GM19467 (cell line): Measurements from ENCODE around the gene LUC7L3.
"Not testable (repeated sequence)": the region's sequence is repeated elsewhere in the genome, so short reads cannot be mapped to it uniquely, and the experiment has no call there.

Experiments
- ATAC-seq: cut with Tn5 transposase; IDR thresholded peaks from one replicate; pipeline ENCODE4 v1.9.1; 2021; ENCODE audit warnings: mild to moderate bottlenecking, moderate library complexity; ENCODE audit not compliant: unreplicated experiment

Gene LUC7L3

GRCh38 chr17:50708050-50709000 lies 11.1 kb upstream of the LUC7L3 start:
- no peak for ATAC-seq

GRCh38 chr17:50709053-50709452 lies 10.3 kb upstream of the LUC7L3 start:
- not testable (repeated sequence) for ATAC-seq

GRCh38 chr17:50710025-50710424 lies 9.4 kb upstream of the LUC7L3 start:
- ATAC-seq = no peak

GRCh38 chr17:50710650-50711049 lies 8.8 kb upstream of the LUC7L3 start:
- ATAC-seq = no peak

- ATAC-seq = no peak
Measured at GRCh38 chr17:50712641-50713040, 6.8 kb upstream of the LUC7L3 start.

- ATAC-seq = no peak
Measured at GRCh38 chr17:50715471-50715870, 3.9 kb upstream of the LUC7L3 start.

GRCh38 chr17:50719924-50720794 lies 756 bp downstream of the LUC7L3 start:
- no peak for ATAC-seq

GRCh38 chr17:50721194-50722010 lies 2.0 kb downstream of the LUC7L3 start:
- ATAC-seq = no peak

- ATAC-seq = no peak
Measured at GRCh38 chr17:50722746-50723145, 3.3 kb downstream of the LUC7L3 start.

- not testable (repeated sequence) for ATAC-seq
Measured at GRCh38 chr17:50724622-50725021, 5.2 kb downstream of the LUC7L3 start.

- no peak for ATAC-seq
Measured at GRCh38 chr17:50725769-50726655, 6.6 kb downstream of the LUC7L3 start.

GRCh38 chr17:50728112-50728429 lies 8.7 kb downstream of the LUC7L3 start:
- ATAC-seq = no peak

- no peak for ATAC-seq
Measured at GRCh38 chr17:50728881-50729765, 9.7 kb downstream of the LUC7L3 start.

GRCh38 chr17:50731575-50732460 lies 12.4 kb downstream of the LUC7L3 start:
- no peak for ATAC-seq

- no peak for ATAC-seq
Measured at GRCh38 chr17:50735287-50735686, 15.9 kb downstream of the LUC7L3 start.

- no peak for ATAC-seq
Measured at GRCh38 chr17:50737118-50737698, 17.8 kb downstream of the LUC7L3 start.

GRCh38 chr17:50739098-50739497 lies 19.7 kb downstream of the LUC7L3 start:
- no peak for ATAC-seq

- no peak for ATAC-seq
Measured at GRCh38 chr17:50745631-50746030, 26.2 kb downstream of the LUC7L3 start.
